HepG2 (cell line): Measurements from ENCODE around the gene MFRP. TPM values are rescaled to one million over a fixed set of nuclear protein-coding genes. Genes with fewer than 3 reads are reported as not detected.
A peak's percentile ranks its signal among the peaks of the same experiment; 100 is the strongest.

Source experiments
- FOXP4 ChIP-seq: sonication (generic); formaldehyde crosslinking; IDR thresholded peaks from 2 replicates; pipeline ENCODE4 v1.4.0; 2020; ENCODE audit warnings: missing genetic modification reagents
- GABPA ChIP-seq, 2 experiments: IDR thresholded peaks; 2 replicates each; pipeline ENCODE4 v1.6.1; 2011 to 2016; ENCODE audit warnings: low read depth in 2 of 2, low read length in 1 of 2, missing biosample characterization in 1 of 2, missing genetic modification characterization in 1 of 2
- HES4 ChIP-seq: sonication (generic); formaldehyde crosslinking; IDR thresholded peaks from 2 replicates; pipeline ENCODE4 v1.9.0; 2021; ENCODE audit warnings: mild to moderate bottlenecking, missing genetic modification reagents, borderline replicate concordance
- ISX ChIP-seq: sonication (generic); formaldehyde crosslinking; conservative IDR thresholded peaks from 2 replicates; pipeline ENCODE4 v1.5.0; 2020; ENCODE audit warnings: missing genetic modification reagents
- KLF11 ChIP-seq: IDR thresholded peaks from 2 replicates; pipeline ENCODE4 v1.6.1; 2016; ENCODE audit warnings: missing compliant biosample characterization
- MAF1 ChIP-seq: sonication (generic); formaldehyde crosslinking; IDR thresholded peaks from 2 replicates; pipeline ENCODE4 v1.5.0; 2020; ENCODE audit warnings: missing genetic modification reagents, borderline replicate concordance
- MNT ChIP-seq: fragments of 450-650 bp; IDR thresholded peaks from 2 replicates; pipeline ENCODE4 v1.6.1; 2016
- MXD3 ChIP-seq: IDR thresholded peaks from 2 replicates; pipeline ENCODE4 v1.6.1; 2016; ENCODE audit warnings: mild to moderate bottlenecking, missing biosample characterization, missing genetic modification reagents
- PBX3 ChIP-seq: sonication (generic); formaldehyde crosslinking; IDR thresholded peaks from 2 replicates; pipeline ENCODE4 v1.8.1; 2023; ENCODE audit warnings: missing genetic modification reagents, inconsistent platforms, borderline replicate concordance
- RNF2 ChIP-seq: fragments of 450-650 bp; conservative IDR thresholded peaks from 2 replicates; pipeline ENCODE4 v1.6.1; 2016; ENCODE audit warnings: low read depth
- SIX1 ChIP-seq: sonication (generic); formaldehyde crosslinking; IDR thresholded peaks from 2 replicates; pipeline ENCODE4 v1.4.0; 2020; ENCODE audit warnings: missing genetic modification reagents, borderline replicate concordance
- SRF ChIP-seq: IDR thresholded peaks from 2 replicates; pipeline ENCODE4 v1.6.1; 2011; ENCODE audit warnings: mild to moderate bottlenecking, low read depth, low read length, moderate library complexity
- SYNCRIP ChIP-seq: fragments of 200-400 bp; formaldehyde crosslinking; IDR thresholded peaks from 2 replicates; pipeline ENCODE4 v1.6.1; 2018; ENCODE audit warnings: mild to moderate bottlenecking, low read depth, low read length; ENCODE audit not compliant: insufficient read depth
- TFAP4 ChIP-seq: sonication (generic); IDR thresholded peaks from 2 replicates; pipeline ENCODE4 v1.6.1; 2016; ENCODE audit warnings: low read depth, borderline replicate concordance
- ZFP37 ChIP-seq: sonication (generic); formaldehyde crosslinking; IDR thresholded peaks from 2 replicates; pipeline ENCODE4 v1.4.0; 2020; ENCODE audit warnings: missing genetic modification reagents, borderline replicate concordance
- ZNF232 ChIP-seq: sonication (generic); formaldehyde crosslinking; IDR thresholded peaks from 2 replicates; pipeline ENCODE4 v1.4.0; 2020; ENCODE audit warnings: missing genetic modification reagents, borderline replicate concordance
- ZNF317 ChIP-seq: sonication (generic); formaldehyde crosslinking; IDR thresholded peaks from 2 replicates; pipeline ENCODE4 v1.5.0; 2020; ENCODE audit warnings: mild to moderate bottlenecking, missing genetic modification reagents
- ZNF556 ChIP-seq: sonication (generic); formaldehyde crosslinking; IDR thresholded peaks from 2 replicates; pipeline ENCODE4 v1.4.0; 2020; ENCODE audit warnings: mild to moderate bottlenecking, missing genetic modification reagents, borderline replicate concordance
- ZNF564 ChIP-seq: sonication (generic); formaldehyde crosslinking; IDR thresholded peaks from 2 replicates; pipeline ENCODE4 v1.8.1; 2023; ENCODE audit warnings: mild to moderate bottlenecking, missing genetic modification reagents
- ZNF770 ChIP-seq: sonication (generic); formaldehyde crosslinking; IDR thresholded peaks from 2 replicates; pipeline ENCODE4 v1.5.0; 2020; ENCODE audit warnings: mild to moderate bottlenecking, missing genetic modification reagents
- ZNF816 ChIP-seq: sonication (generic); formaldehyde crosslinking; IDR thresholded peaks from 2 replicates; pipeline ENCODE4 v1.8.0; 2022; ENCODE audit warnings: missing genetic modification reagents, mild to moderate bottlenecking, borderline replicate concordance
- polyA plus RNA-seq, 8 experiments: library from polyadenylated mRNA; depleted of rRNA in 3 of 8; stranded (reverse) in 7 of 8; unstranded in 1 of 8; fragments of >200 nt; fragmentation: Illumina TruSeq in 4 of 8; extraction: Trizol in 4 of 8; gene quantifications; 2 replicates each; pipeline versions ENCODE4 v1.2.1 to v1.2.3, GENCODE V29; 2011 to 2016; ENCODE audit warnings: low read depth in 4 of 8, missing spikeins in 1 of 8, mixed read lengths in 1 of 8; ENCODE audit not compliant: insufficient read depth in 1 of 8
- total RNA-seq, 5 experiments: library from RNA; depleted of rRNA; stranded (reverse); fragments of >200 nt; fragmentation: Illumina TruSeq; extraction: Trizol; gene quantifications; 2 replicates each; pipeline ENCODE4 v1.2.3, GENCODE V29; 2016; ENCODE audit warnings: low read depth in 1 of 5

Gene MFRP
- total and polyA plus RNA-seq, 2 of the 13 experiments (the other 11 are each of a cell fraction or from before 2014, with no cell fraction given): not detected

GRCh38 chr11:119318240-119319135, 28.0 kb downstream of the MFRP start (continued):
- TF ChIP-seq HES4 (CRISPR knock-in tag) (no peak), MNT (no peak), MAF1 (CRISPR knock-in tag) (no peak), ZNF816 (CRISPR knock-in tag) (no peak), SRF (no peak), ZNF232 (CRISPR knock-in tag) (no peak), SYNCRIP (no peak), PBX3 (CRISPR knock-in tag) (no peak), ZNF770 (CRISPR knock-in tag) (no peak), ISX (CRISPR knock-in tag) (no peak), GABPA (IDR thresholded peaks at IDR 0.05; ENCODE audit: low read depth, low read length) (no peak), GABPA (CRISPR knock-in tag; IDR thresholded peaks at IDR 0.05; ENCODE audit: low read depth) (peak; percentile 79), TFAP4 (no peak), ZNF556 (CRISPR knock-in tag) (no peak), MXD3 (CRISPR knock-in tag) (no peak), RNF2 (no peak), ZNF317 (CRISPR knock-in tag) (no peak), KLF11 (CRISPR knock-in tag) (no peak), ZNF564 (CRISPR knock-in tag) (no peak), ZFP37 (CRISPR knock-in tag) (no peak), SIX1 (CRISPR knock-in tag) (no peak), FOXP4 (CRISPR knock-in tag) (no peak)
